GM19467 (cell line): ENCODE data around the gene LIPK.
"Not testable (repeated sequence)": the region's sequence is repeated elsewhere in the genome, so short reads cannot be mapped to it uniquely, and the experiment has no call there.

ENCODE experiments used
- ATAC-seq: cut with Tn5 transposase; IDR thresholded peaks from one replicate; pipeline ENCODE4 v1.9.1; 2021; ENCODE audit warnings: mild to moderate bottlenecking, moderate library complexity; ENCODE audit not compliant: unreplicated experiment

Gene LIPK

GRCh38 chr10:88705958-88706357 is at the start of gene LIPK:
Gene LIPK, plus strand, starts transcription at chr10:88706249. Its CDS starts 18,295 bp downstream, at chr10:88724544.
- ATAC-seq, result no peak

GRCh38 chr10:88657901-88658300 is 48.1 kb upstream of the LIPK start:
- ATAC-seq, result no peak

GRCh38 chr10:88659725-88660597 is 46.1 kb upstream of the LIPK start:
- ATAC-seq, result no peak

GRCh38 chr10:88660598-88660884 is 45.5 kb upstream of the LIPK start:
- no peak for ATAC-seq

- ATAC-seq, result no peak
Observed at GRCh38 chr10:88661018-88661417, 45.0 kb upstream of the LIPK start.

- ATAC-seq, result no peak
Observed at GRCh38 chr10:88661577-88661976, 44.5 kb upstream of the LIPK start.

GRCh38 chr10:88663153-88663552 is 42.9 kb upstream of the LIPK start:
- ATAC-seq, result not testable (repeated sequence)

- no peak for ATAC-seq
Observed at GRCh38 chr10:88664142-88664541, 41.9 kb upstream of the LIPK start, which contains the start of gene LIPF. Gene LIPF, plus strand, starts transcription at chr10:88664442. Its CDS starts 2,856 bp downstream, at chr10:88667298.

GRCh38 chr10:88668465-88668864 is 37.6 kb upstream of the LIPK start:
- ATAC-seq, result no peak

- no peak for ATAC-seq
Observed at GRCh38 chr10:88670497-88670896, 35.6 kb upstream of the LIPK start.

GRCh38 chr10:88672041-88672440 is 34.0 kb upstream of the LIPK start:
- ATAC-seq, result no peak

GRCh38 chr10:88676283-88677060 is 29.6 kb upstream of the LIPK start:
- ATAC-seq, result no peak

GRCh38 chr10:88680958-88681357 is 25.1 kb upstream of the LIPK start:
- no peak for ATAC-seq

- no peak for ATAC-seq
Observed at GRCh38 chr10:88682491-88682890, 23.6 kb upstream of the LIPK start.

GRCh38 chr10:88687853-88688467 is 18.1 kb upstream of the LIPK start:
- ATAC-seq, result no peak

GRCh38 chr10:88689366-88689765 is 16.7 kb upstream of the LIPK start:
- no peak for ATAC-seq

GRCh38 chr10:88693392-88694020 is 12.5 kb upstream of the LIPK start:
- no peak for ATAC-seq

GRCh38 chr10:88702848-88703597 is 3.0 kb upstream of the LIPK start:
- no peak for ATAC-seq

- ATAC-seq, result no peak
Observed at GRCh38 chr10:88707429-88708155, 1.5 kb downstream of the LIPK start.

GRCh38 chr10:88709361-88709760 is 3.3 kb downstream of the LIPK start:
- not testable (repeated sequence) for ATAC-seq
